ENCODE measurements around the gene PDS5A. TPM values are rescaled to one million over a fixed set of nuclear protein-coding genes. Genes with fewer than 3 reads are reported as not detected.
"Not testable (repeated sequence)": the region's sequence is repeated elsewhere in the genome, so short reads cannot be mapped to it uniquely, and the experiment has no call there.

The PDS5A gene
- total and polyA plus RNA-seq, 2 donors (not counting 1 experiment from before 2014, with no cell fraction given), result 46.9 to 74.0 TPM

- Histone ChIP-seq H3K27me3 (ENCODE audit: control insufficient read depth, insufficient read depth, low read length) (no peaks in the 10 kb centered on the region), H3K79me2 (ENCODE audit: control insufficient read depth, insufficient read depth, low read length) (no peaks in the 10 kb centered on the region), H3K9ac (ENCODE audit: insufficient read depth, low read length) (no peak overlapping the region), H3K4me2 (ENCODE audit: extremely low read depth, insufficient read depth, low read length) (no peak overlapping the region), H3K4me3 (replicated peaks in 1 of 4; ENCODE audit: control extremely low read depth in 1 of 4, insufficient read depth in 1 of 4, low read depth in 3 of 4, low read length in 4 of 4) (no peak overlapping the region), H3K36me3 (ENCODE audit: control insufficient read depth, insufficient read depth, low read length) (peaks cover 2% of the 10 kb centered on the region), H3K27ac (ENCODE audit: insufficient read depth, low read length) (no peak overlapping the region), H3K4me1 (ENCODE audit: control insufficient read depth, extremely low read depth, insufficient read depth, low read length) (no peaks in the 10 kb centered on the region), H2AFZ (ENCODE audit: low read length) (no peak overlapping the region), H3K9me3 (ENCODE audit: control insufficient read depth, insufficient read depth, low read depth, low read length) (no peaks in the 10 kb centered on the region), H4K20me1 (ENCODE audit: control insufficient read depth, extremely low read depth, insufficient read depth, low read length) (no peaks in the 10 kb centered on the region)
- TF ChIP-seq EZH2 (IDR thresholded peaks at IDR 0.05; ENCODE audit: low read length, missing control alignments) (no peak), CTCF (conservative IDR thresholded peaks at IDR 0.05 in 1 of 2, IDR thresholded peaks at IDR 0.05 in 1 of 2; ENCODE audit: low read depth in 1 of 2, low read length in 2 of 2) (no peak)
- DNase-seq (ENCODE audit: low read depth in 2 of 2), result no peak
These were observed 67.6 kb downstream of the PDS5A start for GRCh38 chr4:39910064-39910463.

GRCh38 chr4:39908284-39908683 is 69.4 kb downstream of the PDS5A start:
- peak; percentile 22 to 33 for DNase-seq (ENCODE audit: low read depth in 2 of 2)

GRCh38 chr4:39905656-39906055 is 72.1 kb downstream of the PDS5A start:
- Histone ChIP-seq H3K9me3 (ENCODE audit: control insufficient read depth, insufficient read depth, low read depth, low read length) (no peaks in the 10 kb centered on the region), H3K4me1 (ENCODE audit: control insufficient read depth, extremely low read depth, insufficient read depth, low read length) (no peaks in the 10 kb centered on the region), H3K9ac (ENCODE audit: insufficient read depth, low read length) (no peak overlapping the region), H3K4me2 (ENCODE audit: extremely low read depth, insufficient read depth, low read length) (no peak overlapping the region), H3K27me3 (ENCODE audit: control insufficient read depth, insufficient read depth, low read length) (no peaks in the 10 kb centered on the region), H2AFZ (ENCODE audit: low read length) (no peak overlapping the region), H3K36me3 (ENCODE audit: control insufficient read depth, insufficient read depth, low read length) (peaks cover 2% of the 10 kb centered on the region), H3K79me2 (ENCODE audit: control insufficient read depth, insufficient read depth, low read length) (no peaks in the 10 kb centered on the region), H4K20me1 (ENCODE audit: control insufficient read depth, extremely low read depth, insufficient read depth, low read length) (no peaks in the 10 kb centered on the region), H3K27ac (ENCODE audit: insufficient read depth, low read length) (no peak overlapping the region), H3K4me3 (replicated peaks in 1 of 4; ENCODE audit: control extremely low read depth in 1 of 4, insufficient read depth in 1 of 4, low read depth in 3 of 4, low read length in 4 of 4) (no peak overlapping the region)
- no peak for TF ChIP-seq CTCF (conservative IDR thresholded peaks at IDR 0.05 in 1 of 2, IDR thresholded peaks at IDR 0.05 in 1 of 2; ENCODE audit: low read depth in 1 of 2, low read length in 2 of 2)
- no peak for TF ChIP-seq EZH2 (IDR thresholded peaks at IDR 0.05; ENCODE audit: low read length, missing control alignments)
- DNase-seq (ENCODE audit: low read depth in 2 of 2), result no peak

More at GRCh38 chr4:39908284-39908683, 69.4 kb downstream of the PDS5A start:
- no peaks in the 10 kb centered on the region for H3K79me2 ChIP-seq (ENCODE audit: control insufficient read depth, insufficient read depth, low read length)
- H3K4me1 ChIP-seq (ENCODE audit: control insufficient read depth, extremely low read depth, insufficient read depth, low read length), result no peaks in the 10 kb centered on the region
- no peaks in the 10 kb centered on the region for H4K20me1 ChIP-seq (ENCODE audit: control insufficient read depth, extremely low read depth, insufficient read depth, low read length)
- H2AFZ ChIP-seq (ENCODE audit: low read length), result no peak overlapping the region
- H3K9ac ChIP-seq (ENCODE audit: insufficient read depth, low read length), result no peak overlapping the region
- H3K4me3 ChIP-seq (replicated peaks in 1 of 4; ENCODE audit: control extremely low read depth in 1 of 4, insufficient read depth in 1 of 4, low read depth in 3 of 4, low read length in 4 of 4), result no peak overlapping the region
- H3K4me2 ChIP-seq (ENCODE audit: extremely low read depth, insufficient read depth, low read length), result no peak overlapping the region
- no peak overlapping the region for H3K27ac ChIP-seq (ENCODE audit: insufficient read depth, low read length)
- no peaks in the 10 kb centered on the region for H3K27me3 ChIP-seq (ENCODE audit: control insufficient read depth, insufficient read depth, low read length)
- no peaks in the 10 kb centered on the region for H3K9me3 ChIP-seq (ENCODE audit: control insufficient read depth, insufficient read depth, low read depth, low read length)
- TF ChIP-seq EZH2 (IDR thresholded peaks at IDR 0.05; ENCODE audit: low read length, missing control alignments) (no peak), CTCF (conservative IDR thresholded peaks at IDR 0.05 in 1 of 2, IDR thresholded peaks at IDR 0.05 in 1 of 2; ENCODE audit: low read depth in 1 of 2, low read length in 2 of 2) (no peak)
- H3K36me3 ChIP-seq (ENCODE audit: control insufficient read depth, insufficient read depth, low read length), result peaks cover 2% of the 10 kb centered on the region

- H3K27me3 ChIP-seq (ENCODE audit: control insufficient read depth, insufficient read depth, low read length); H3K27ac ChIP-seq (ENCODE audit: insufficient read depth, low read length); H3K4me2 ChIP-seq (ENCODE audit: extremely low read depth, insufficient read depth, low read length); H3K79me2 ChIP-seq (ENCODE audit: control insufficient read depth, insufficient read depth, low read length); H3K4me3 ChIP-seq (replicated peaks in 1 of 4; ENCODE audit: control extremely low read depth in 1 of 4, insufficient read depth in 1 of 4, low read depth in 3 of 4, low read length in 4 of 4); H2AFZ ChIP-seq (ENCODE audit: low read length); H3K36me3 ChIP-seq (ENCODE audit: control insufficient read depth, insufficient read depth, low read length); H3K4me1 ChIP-seq (ENCODE audit: control insufficient read depth, extremely low read depth, insufficient read depth, low read length); DNase-seq (ENCODE audit: low read depth in 2 of 2); H4K20me1 ChIP-seq (ENCODE audit: control insufficient read depth, extremely low read depth, insufficient read depth, low read length); H3K9ac ChIP-seq (ENCODE audit: insufficient read depth, low read length); H3K9me3 ChIP-seq (ENCODE audit: control insufficient read depth, insufficient read depth, low read depth, low read length): not testable (repeated sequence)
These were observed 72.7 kb downstream of the PDS5A start for GRCh38 chr4:39905019-39905418.

All from fibroblast of lung (primary cell).